MM.1S (cell line): ENCODE results near the gene RFTN1.

Experiments
- DNase-seq: peaks from one replicate; pipeline ENCODE4 v3.0.0-alpha.2; 2015
- H2AFZ ChIP-seq: fragments of 300-600 bp; sonication (generic); 2 replicates; pipeline ENCODE4 v1.6.0; 2016; ENCODE audit warnings: antibody characterized with exemption, low read length
- H3F3A ChIP-seq: fragments of 300-600 bp; sonication (generic); 2 replicates; pipeline ENCODE4 v1.6.1; 2016; ENCODE audit warnings: mild to moderate bottlenecking, antibody characterized with exemption, low read length, moderate library complexity, mixed read lengths; ENCODE audit not compliant: insufficient read depth
- H3K27ac ChIP-seq: fragments of 300-600 bp; sonication (generic); 2 replicates; pipeline ENCODE4 v1.5.1; 2016; ENCODE audit warnings: mild to moderate bottlenecking, low read length
- H3K27me3 ChIP-seq: fragments of 300-600 bp; sonication (generic); replicated peaks from 2 replicates; pipeline ENCODE4 v1.6.0; 2016; ENCODE audit warnings: low read length; ENCODE audit not compliant: insufficient read depth
- H3K36me3 ChIP-seq: fragments of 300-600 bp; sonication (generic); replicated peaks from 2 replicates; pipeline ENCODE4 v1.6.1; 2016; ENCODE audit warnings: mild to moderate bottlenecking, low read length, mixed read lengths; ENCODE audit not compliant: insufficient read depth
- H3K4me1 ChIP-seq: fragments of 300-600 bp; sonication (generic); 2 replicates; pipeline ENCODE4 v1.6.1; 2016; ENCODE audit warnings: low read length, mixed read lengths
- H3K4me2 ChIP-seq: fragments of 300-600 bp; sonication (generic); 2 replicates; pipeline ENCODE4 v1.6.0; 2016; ENCODE audit warnings: low read depth, low read length
- H3K4me3 ChIP-seq: fragments of 300-600 bp; sonication (generic); 2 replicates; pipeline ENCODE4 v1.5.1; 2016; ENCODE audit warnings: low read length, mixed read lengths
- H3K79me2 ChIP-seq: fragments of 300-600 bp; sonication (generic); 2 replicates; pipeline ENCODE4 v1.6.1; 2016; ENCODE audit warnings: mixed run types, low read length, mixed read lengths
- H3K9ac ChIP-seq: fragments of 300-600 bp; sonication (generic); 2 replicates; pipeline ENCODE4 v1.6.1; 2016; ENCODE audit warnings: low read length, mixed read lengths
- H3K9me2 ChIP-seq: fragments of 300-600 bp; sonication (generic); replicated peaks from 2 replicates; pipeline ENCODE4 v1.6.1; 2016; ENCODE audit warnings: mild to moderate bottlenecking, low read length, mixed read lengths; ENCODE audit not compliant: insufficient read depth
- H3K9me3 ChIP-seq: fragments of 300-600 bp; sonication (generic); replicated peaks from 2 replicates; pipeline ENCODE4 v1.6.1; 2016; ENCODE audit warnings: mild to moderate bottlenecking, low read length, mixed read lengths; ENCODE audit not compliant: insufficient read depth
- H4K20me1 ChIP-seq: fragments of 300-600 bp; sonication (generic); 2 replicates; pipeline ENCODE4 v1.6.1; 2016; ENCODE audit warnings: mild to moderate bottlenecking, low read length, moderate library complexity, mixed read lengths; ENCODE audit not compliant: insufficient read depth
- CTCF ChIP-seq: fragments of 300-600 bp; sonication (generic); IDR thresholded peaks from 2 replicates; pipeline ENCODE4 v1.5.1; 2016; ENCODE audit warnings: antibody characterized with exemption, low read length, mixed read lengths
- EZH2 ChIP-seq: fragments of 300-600 bp; sonication (generic); optimal IDR thresholded peaks from 2 replicates; pipeline ENCODE3; 2017; ENCODE audit warnings: low read depth, mild to moderate bottlenecking, antibody characterized with exemption, low read length, mixed read lengths
- EZH2phosphoT487 ChIP-seq: fragments of 300-600 bp; sonication (generic); IDR thresholded peaks from 2 replicates; pipeline ENCODE4 v1.6.1; 2018; ENCODE audit warnings: antibody characterized with exemption, low read length

The RFTN1 gene

GRCh38 chr3:16407366-16407765 lies 106.1 kb downstream of the RFTN1 start:
- Histone ChIP-seq H3K9me3 (no peaks in the 10 kb centered on the region), H4K20me1 (no peaks in the 10 kb centered on the region), H3K4me1 (no peaks in the 10 kb centered on the region), H2AFZ (no peak overlapping the region), H3K4me3 (no peak overlapping the region), H3K9ac (no peak overlapping the region), H3K9me2 (no peaks in the 10 kb centered on the region), H3K36me3 (no peaks in the 10 kb centered on the region), H3F3A (no peaks in the 10 kb centered on the region), H3K79me2 (no peaks in the 10 kb centered on the region), H3K4me2 (no peak overlapping the region), H3K27ac (no peak overlapping the region), H3K27me3 (no peaks in the 10 kb centered on the region)
- DNase-seq: no peak
- TF ChIP-seq EZH2phosphoT487 (no peak), CTCF (no peak), EZH2 (no peak)

GRCh38 chr3:16406579-16406978 lies 106.9 kb downstream of the RFTN1 start:
- Histone ChIP-seq H3K4me2 (no peak overlapping the region), H3K36me3 (no peaks in the 10 kb centered on the region), H3F3A (no peaks in the 10 kb centered on the region), H2AFZ (no peak overlapping the region), H3K4me3 (no peak overlapping the region), H3K79me2 (no peaks in the 10 kb centered on the region), H3K27me3 (no peaks in the 10 kb centered on the region), H3K9me3 (no peaks in the 10 kb centered on the region), H3K4me1 (no peaks in the 10 kb centered on the region), H3K9ac (no peak overlapping the region), H3K27ac (no peak overlapping the region), H3K9me2 (no peaks in the 10 kb centered on the region), H4K20me1 (no peaks in the 10 kb centered on the region)
- TF ChIP-seq EZH2 (no peak), CTCF (no peak), EZH2phosphoT487 (no peak)
- no peak for DNase-seq

- no peaks in the 10 kb centered on the region for H3K36me3 ChIP-seq
- DNase-seq: no peak
- no peaks in the 10 kb centered on the region for H3K9me2 ChIP-seq
- no peak overlapping the region for H3K4me3 ChIP-seq
- H3K9me3 ChIP-seq: no peaks in the 10 kb centered on the region
- no peaks in the 10 kb centered on the region for H3F3A ChIP-seq
- no peaks in the 10 kb centered on the region for H4K20me1 ChIP-seq
- no peak overlapping the region for H2AFZ ChIP-seq
- H3K4me2 ChIP-seq: no peak overlapping the region
- no peak overlapping the region for H3K27ac ChIP-seq
- no peaks in the 10 kb centered on the region for H3K4me1 ChIP-seq
- no peak overlapping the region for H3K9ac ChIP-seq
- no peaks in the 10 kb centered on the region for H3K27me3 ChIP-seq
- TF ChIP-seq EZH2 (no peak), EZH2phosphoT487 (no peak), CTCF (no peak)
- no peaks in the 10 kb centered on the region for H3K79me2 ChIP-seq
These were observed 107.3 kb downstream of the RFTN1 start for GRCh38 chr3:16406166-16406565.
